ENCODE results near the gene SERPINB2. TPM values are rescaled to one million over a fixed set of nuclear protein-coding genes. Genes with fewer than 3 reads are reported as not detected.
A peak's percentile ranks its signal among the peaks of the same experiment; 100 is the strongest.

Gene SERPINB2, protein sequence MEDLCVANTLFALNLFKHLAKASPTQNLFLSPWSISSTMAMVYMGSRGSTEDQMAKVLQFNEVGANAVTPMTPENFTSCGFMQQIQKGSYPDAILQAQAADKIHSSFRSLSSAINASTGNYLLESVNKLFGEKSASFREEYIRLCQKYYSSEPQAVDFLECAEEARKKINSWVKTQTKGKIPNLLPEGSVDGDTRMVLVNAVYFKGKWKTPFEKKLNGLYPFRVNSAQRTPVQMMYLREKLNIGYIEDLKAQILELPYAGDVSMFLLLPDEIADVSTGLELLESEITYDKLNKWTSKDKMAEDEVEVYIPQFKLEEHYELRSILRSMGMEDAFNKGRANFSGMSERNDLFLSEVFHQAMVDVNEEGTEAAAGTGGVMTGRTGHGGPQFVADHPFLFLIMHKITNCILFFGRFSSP
- under 1 TPM in 1 of 2 donors, not detected in 1; 0.37 TPM for total RNA-seq
- long read RNA-seq = 0 reads

DNA sequence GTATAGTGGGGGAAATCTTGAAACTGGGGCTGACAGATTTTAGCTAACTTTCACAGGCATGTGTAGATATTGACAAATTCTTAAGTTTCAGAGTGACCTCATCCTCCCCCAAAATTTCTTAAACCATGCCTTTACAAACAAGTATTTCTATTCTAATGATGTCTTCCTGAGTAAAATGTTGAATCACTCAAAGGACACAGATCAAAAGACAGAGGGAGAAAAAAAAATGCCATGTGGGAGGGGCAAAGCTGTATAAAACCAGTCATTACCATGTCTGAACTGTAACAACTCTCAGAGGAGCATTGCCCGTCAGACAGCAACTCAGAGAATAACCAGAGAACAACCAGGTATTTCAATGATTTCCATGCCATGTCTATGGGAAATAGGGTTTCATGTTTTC lies at the start of gene SERPINB2:
SERPINB2 (plus strand) TSS at position 282 of the 400 bp plus-strand sequence. CDS start 3,740 bp downstream, outside the sequence.
- ATAC-seq (no peak), DNase-seq (no peak)
- intact Hi-C loops (cut with DNase I) = no loop called here

DNA sequence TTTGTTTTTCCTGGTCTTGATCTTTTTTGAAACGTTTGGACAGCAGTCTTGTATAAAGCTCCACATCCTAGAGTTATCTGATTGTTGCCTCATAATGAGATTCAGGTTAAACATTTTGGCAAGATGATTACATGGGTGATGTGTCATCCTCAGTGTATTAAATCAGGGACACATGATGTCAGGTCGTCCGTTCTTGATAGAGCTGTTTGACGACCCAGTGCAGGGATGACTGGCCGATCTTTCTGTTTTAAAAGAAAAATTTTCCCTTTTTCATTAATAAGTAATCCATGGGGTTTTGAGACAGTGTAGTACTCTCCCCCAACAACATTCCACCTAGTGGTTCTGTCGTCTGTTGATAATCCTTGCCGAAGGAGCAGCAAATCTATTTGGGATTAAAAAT lies 44.5 kb upstream of the SERPINB2 start:
- DNase-seq (no peak), ATAC-seq (no peak)
- intact Hi-C loops (cut with DNase I) = loop anchor here in 1 of 2 donors (10.0 kb wide), 1 partner anchor 328 kb away; no protein-coding TSS in a partner anchor

DNA sequence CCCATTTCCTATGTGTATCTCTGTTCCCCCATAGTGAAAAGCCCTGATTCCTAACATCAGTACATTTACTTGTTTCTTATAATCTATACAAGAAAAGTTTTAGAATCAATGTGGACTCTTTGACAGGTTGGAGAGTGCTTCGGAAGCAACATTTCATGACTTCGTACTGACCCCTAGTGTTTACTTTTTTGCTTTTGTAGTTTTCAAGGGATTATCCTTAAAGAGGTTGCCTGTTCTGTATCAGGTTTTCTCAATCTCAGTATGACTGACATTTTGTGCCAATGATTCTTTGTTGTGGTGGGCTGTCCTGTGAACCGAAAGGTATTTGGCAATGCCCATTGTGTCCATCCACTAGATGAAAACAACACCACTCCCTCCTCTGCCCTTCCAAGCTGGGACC lies 43.3 kb upstream of the SERPINB2 start:
- ATAC-seq (no peak), DNase-seq (no peak)
- intact Hi-C loops (cut with DNase I) = loop anchor here in 1 of 2 donors (10.0 kb wide), 1 partner anchor 329 kb away; no protein-coding TSS in a partner anchor

DNA sequence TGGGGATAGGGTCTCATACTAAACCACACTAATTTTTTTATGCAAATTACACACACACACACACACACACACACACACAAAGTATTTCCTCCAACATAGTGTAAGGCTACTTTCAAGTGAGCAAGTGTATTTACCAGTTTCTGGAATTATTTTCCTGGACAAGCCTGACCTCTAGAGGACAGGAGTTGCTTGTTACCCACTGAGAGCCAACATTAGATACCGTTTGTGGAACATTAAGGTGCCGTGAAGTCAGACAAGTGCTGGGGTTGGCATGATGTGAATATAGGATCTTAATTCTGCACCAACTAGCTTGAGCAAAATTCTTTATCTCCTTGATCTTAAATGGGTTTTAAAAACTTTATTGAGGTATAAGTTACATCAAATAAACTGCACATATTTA lies 39.3 kb upstream of the SERPINB2 start:
- ATAC-seq (peak; percentile 27 to 59), DNase-seq (no peak)
- intact Hi-C loops (cut with DNase I) = loop anchor here (2.0 to 10.0 kb wide), 2 partner anchors 329 to 333 kb away; no protein-coding TSS in a partner anchor

DNA sequence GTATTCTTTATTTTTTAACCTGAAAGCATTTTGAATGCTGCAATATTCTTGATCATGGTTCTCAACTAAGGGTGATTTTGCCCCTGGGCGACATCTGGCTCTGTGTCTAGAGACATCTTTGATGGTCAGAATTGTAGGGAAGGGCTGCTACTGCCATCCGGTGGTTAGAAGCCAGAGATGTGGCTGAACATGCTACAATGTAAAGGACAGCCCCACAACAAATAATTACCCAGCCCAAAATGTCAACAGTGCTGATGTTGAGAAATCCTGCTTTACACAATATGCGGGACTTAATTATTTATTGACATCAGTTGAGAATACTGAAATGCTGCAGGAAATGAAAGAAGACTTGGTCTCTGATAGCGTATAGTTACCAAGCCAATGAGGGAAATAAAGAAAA lies 37.5 kb upstream of the SERPINB2 start:
- intact Hi-C loops (cut with DNase I) = no loop called here
- no peak for ATAC-seq
- no peak for DNase-seq

DNA sequence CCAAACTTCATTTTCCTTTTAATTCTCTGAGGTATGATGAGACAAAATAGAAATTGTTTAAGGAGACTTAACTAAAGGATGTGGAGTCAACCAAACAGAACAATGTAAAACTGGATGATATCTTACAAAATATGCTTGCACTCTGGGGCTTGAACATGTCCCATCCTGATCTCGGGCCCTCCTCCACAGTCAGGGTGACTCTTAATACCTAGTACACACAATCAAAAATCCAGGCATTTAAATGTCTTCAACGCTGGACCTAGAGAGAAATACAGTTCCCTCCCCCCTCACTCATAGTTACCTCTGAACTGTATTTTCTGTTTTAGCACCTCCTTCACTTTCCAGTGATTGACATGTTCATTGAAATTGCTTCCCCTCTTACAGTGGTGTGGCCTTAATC lies 36.9 kb upstream of the SERPINB2 start:
- ATAC-seq (no peak), DNase-seq (no peak)
- intact Hi-C loops (cut with DNase I) = no loop called here

DNA sequence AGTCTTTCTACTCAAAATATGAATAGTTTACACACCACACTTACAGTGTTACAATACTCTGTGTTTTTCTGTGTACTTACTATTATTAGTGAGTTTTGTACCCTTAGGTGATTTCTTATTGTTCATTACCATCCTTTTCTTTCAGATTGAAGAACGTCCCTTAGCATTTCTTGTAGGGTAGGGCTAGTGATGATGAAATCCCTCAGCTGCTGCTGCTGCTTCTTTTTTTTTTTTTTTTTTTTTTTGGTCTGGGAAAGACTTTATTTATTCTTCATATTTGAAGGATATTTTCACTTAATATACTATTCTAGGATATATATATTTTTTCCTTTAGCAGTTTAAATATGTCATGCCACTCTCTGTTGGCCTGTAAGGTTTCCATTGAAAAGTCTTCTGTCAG lies 29.0 kb upstream of the SERPINB2 start:
- ATAC-seq (no peak), DNase-seq (no peak)
- intact Hi-C loops (cut with DNase I) = no loop called here

DNA sequence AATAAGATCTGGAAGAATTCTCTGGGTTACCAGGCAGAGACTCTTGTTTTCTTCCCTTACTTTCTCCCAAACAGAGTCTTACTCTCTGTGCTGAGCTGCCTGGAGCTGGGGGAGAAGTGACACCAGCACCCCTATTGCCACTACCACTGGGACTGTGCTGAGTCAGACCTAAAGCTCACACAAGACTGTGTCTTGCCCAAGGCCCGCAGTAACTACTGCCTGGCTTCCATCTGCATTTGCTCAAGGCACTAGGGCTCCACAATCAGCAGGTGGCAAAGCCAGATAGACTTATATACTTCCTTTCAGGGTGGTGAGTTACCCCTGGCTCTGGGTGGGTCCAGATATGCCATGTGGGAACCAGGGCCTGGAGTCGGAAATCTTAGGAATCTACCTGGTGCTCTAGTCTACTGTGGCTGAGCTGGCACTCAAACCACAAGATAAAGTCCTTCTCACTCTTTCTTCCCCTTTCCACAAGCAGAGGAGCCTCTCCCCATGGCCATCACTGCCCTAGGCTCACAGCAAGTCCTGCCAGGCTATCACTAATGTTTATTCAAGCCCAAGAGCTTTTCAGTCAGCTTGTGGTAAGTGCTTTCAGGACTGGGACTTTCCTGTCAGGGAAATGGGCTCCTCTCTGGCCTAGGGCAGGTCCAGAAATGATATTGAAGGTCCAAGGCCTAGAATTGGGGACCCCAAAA lies 27.6 kb upstream of the SERPINB2 start:
- intact Hi-C loops (cut with DNase I) = no loop called here
- ATAC-seq = no peak
- DNase-seq = no peak

DNA sequence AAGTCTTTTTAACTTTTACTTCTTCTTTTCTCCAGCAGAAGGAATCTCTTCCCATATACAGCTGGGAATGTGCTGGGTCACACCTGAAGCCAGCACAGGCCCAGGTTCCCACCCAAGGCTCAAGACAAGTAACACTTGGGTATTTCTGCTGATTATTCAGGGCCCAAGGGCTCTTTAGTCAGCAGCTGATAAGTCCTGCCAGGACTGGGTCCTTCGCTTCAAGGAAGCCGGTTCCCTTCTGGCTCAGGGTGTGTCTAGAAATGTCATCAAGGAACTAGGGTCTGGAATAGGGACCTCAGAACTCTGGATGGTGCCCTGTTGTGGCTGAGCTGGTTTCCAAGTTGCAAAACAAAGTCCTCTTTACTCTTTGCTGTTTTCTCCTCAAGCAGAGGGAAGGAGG lies 27.0 kb upstream of the SERPINB2 start:
- DNase-seq = no peak
- intact Hi-C loops (cut with DNase I) = no loop called here
- no peak for ATAC-seq

DNA sequence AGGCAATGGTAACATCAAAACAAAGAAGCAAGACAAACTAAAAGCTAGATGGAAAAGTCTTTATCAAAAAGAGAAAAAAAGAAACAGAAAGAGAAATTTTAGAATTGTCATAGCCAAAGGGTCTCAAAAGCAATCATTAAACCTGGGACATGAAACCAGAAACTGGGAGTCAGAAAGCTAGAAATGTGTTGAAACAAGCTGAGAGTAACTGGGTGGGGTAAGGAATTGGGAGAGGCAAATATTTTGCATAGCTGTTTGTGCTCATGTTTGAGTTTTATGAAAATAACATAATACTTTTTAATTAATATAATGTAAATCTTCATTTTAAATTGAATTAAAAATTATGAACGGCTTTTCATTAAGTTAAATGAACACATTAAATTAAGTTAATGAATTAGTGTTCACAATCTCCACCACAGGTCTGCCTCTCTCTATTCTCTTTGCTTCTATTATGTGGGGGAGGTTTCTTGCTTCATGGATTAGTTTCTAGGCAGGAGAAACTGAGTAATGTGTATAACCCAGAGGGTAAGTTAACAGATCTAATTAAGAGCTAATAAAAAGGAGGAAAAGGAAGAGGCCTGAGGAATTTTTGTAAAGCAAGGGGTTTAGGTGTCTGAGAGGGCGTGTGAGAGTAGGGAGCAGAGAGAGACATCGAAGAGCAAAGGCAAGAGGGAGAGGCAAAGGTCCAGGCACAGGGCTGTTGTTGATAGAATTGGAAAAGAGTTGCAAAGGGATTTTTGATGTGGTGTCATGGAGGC lies 20.0 kb upstream of the SERPINB2 start:
- no peak for DNase-seq
- intact Hi-C loops (cut with DNase I) = no loop called here

DNA sequence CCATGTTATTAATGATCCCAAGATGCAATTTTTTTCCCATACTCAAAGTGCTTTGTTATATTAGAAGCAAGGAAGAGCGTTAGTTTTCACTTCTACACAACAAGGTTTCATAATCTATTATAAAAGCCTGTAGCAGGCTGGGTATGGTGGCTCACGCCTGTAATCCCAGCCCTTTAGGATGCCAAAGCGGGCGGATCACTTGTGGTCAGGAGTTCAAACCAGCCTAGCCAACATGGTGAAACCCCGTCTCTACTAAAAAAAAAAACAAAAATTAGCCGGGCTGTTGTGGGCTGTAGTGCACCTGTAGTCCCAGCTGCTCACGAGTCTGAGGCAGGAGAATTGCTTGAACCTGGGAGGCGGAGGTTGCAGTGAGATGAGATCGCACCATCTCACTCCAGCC lies 19.0 kb upstream of the SERPINB2 start:
- DNase-seq (no peak), ATAC-seq (no peak)
- intact Hi-C loops (cut with DNase I) = no loop called here

More for the DNA sequence above, 20.0 kb upstream of the SERPINB2 start:
- no peak for ATAC-seq

DNA sequence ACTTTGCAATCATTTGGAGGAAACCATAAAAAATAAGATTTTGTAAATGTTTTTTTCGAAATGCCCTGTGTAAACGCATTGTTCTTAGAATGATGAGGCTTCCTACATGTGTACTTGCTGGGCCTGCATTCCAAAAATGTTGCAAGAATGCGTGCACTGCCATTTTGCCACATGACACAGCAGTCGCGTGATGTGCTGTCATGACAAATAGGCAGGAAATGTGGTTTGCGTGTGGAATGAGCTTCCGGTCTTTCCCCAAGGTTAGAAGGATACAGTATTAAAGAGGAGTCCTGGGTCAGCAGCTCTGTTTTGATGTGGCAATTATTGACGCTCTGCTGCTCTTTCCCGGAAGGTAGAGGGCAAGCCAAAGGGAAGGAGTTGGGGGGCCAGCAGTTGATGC lies 18.1 kb upstream of the SERPINB2 start:
- no peak for DNase-seq

DNA sequence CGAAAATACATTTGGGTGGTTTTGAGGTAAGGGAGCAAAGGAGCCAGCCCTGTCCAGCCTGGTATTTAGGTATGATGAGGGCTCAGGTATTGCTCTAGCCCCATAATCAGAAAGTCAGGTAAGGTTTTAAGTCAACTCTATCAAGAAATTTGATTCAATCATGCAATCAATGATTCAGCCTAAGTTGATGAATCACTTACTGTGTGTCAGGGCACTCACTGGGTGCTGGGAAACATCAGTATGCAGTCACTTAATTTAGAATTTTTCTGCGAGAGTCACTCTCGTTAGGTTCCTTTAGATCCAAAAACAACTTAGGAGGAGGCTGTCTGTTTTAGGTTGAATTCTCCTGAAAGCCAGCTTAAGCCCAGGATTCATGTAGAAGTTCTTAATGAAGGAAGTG lies 17.7 kb upstream of the SERPINB2 start:
- intact Hi-C loops (cut with DNase I) = no loop called here
- DNase-seq (no peak), ATAC-seq (no peak)

More for the DNA sequence above, 18.1 kb upstream of the SERPINB2 start:
- intact Hi-C loops (cut with DNase I) = no loop called here
- no peak for ATAC-seq

DNA sequence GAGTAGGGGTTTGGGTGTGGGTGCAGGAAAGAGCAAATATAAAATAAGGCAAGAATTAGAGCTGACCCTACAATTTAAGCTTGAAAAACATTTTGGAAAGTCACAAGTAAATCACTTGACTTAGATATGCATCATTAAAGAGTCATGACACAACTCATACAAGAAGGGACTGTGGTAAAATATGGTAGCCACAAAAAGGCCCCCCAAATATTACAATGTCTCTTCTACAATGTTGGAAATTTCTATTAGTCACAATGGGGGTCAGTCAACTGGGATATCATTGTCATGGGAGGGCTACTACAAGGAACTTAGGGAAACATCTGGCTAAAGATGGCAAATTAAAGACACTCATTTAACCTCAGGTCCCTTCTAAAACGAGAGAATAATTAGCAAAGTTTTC lies 15.7 kb upstream of the SERPINB2 start:
- intact Hi-C loops (cut with DNase I) = no loop called here
- ATAC-seq = no peak
- DNase-seq = no peak

DNA sequence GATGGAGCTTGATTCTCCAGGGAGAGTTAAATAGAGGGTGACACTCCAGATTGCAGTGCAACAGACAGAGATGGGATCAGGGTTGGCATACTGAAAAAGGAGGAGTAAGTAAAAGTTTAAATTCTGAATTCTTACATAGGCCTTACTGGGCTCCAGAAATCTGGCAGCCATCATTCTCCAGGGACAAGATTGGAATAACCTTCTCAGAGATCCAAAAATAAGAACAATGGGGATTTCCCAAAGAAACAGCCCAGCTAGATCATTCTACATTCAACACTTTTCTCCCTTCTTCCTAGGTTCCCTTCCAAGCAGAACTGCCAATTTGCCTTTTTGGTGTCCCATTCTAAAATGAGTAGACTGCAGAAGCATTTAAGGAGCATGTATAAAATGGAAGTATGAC lies 14.9 kb upstream of the SERPINB2 start:
- intact Hi-C loops (cut with DNase I) = no loop called here
- no peak for DNase-seq
- no peak for ATAC-seq

DNA sequence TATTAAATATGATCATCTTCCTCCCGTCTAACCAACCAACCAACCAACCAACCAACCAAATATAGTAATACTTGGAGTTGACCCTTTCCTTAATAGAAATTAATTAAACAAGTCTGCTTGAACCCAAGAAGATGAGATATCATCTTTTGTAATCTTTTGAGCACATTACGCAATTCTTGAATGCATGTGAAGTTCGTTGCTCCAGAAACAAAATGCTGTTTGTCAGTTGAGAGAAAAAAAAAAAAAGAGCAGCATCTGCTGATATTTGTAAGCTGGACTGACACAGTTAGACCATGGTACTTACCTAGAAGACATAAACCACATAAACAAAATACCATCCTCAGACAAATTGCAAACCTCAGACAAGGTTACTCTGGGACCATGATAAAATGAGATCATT lies 9.2 kb upstream of the SERPINB2 start:
- intact Hi-C loops (cut with DNase I) = no loop called here
- DNase-seq (no peak), ATAC-seq (no peak)

DNA sequence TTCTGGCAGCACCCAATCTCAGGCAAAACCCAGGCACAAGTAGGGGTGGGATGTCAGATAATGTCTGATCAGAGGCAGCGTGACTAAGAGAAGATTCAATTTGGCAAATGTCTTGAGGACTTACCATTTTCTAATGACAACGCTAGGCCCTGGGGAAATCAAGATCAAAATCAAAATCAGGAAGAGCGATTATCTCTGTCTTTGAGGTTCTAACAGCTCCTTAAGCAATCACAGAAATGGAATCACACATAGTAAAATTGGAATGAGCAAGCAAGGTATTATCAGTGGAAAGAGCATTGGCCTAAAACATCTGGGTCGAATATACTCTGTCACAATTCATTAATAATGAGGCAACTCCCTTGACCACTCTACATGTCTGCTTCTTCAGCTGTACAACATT lies 8.6 kb upstream of the SERPINB2 start:
- DNase-seq (no peak), ATAC-seq (no peak)
- intact Hi-C loops (cut with DNase I) = no loop called here

DNA sequence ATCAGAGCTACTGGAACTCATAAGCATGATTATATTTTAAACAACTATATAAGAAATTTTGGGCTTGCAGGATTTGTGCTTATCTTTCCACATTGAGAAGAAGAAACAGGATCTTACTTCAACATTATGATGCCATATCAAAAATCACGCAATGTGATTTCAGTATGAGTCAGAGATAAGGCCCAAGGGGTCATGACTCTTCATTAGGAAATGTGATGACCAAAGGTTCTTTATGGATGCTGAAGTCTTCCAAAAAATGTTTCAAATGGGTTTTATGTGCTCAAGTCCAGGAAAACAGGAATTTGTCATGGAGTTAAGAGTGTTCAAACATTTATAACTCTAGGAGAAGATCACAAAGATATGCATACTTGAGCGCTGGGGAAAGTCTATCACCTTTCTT lies 7.8 kb upstream of the SERPINB2 start:
- intact Hi-C loops (cut with DNase I) = no loop called here

DNA sequence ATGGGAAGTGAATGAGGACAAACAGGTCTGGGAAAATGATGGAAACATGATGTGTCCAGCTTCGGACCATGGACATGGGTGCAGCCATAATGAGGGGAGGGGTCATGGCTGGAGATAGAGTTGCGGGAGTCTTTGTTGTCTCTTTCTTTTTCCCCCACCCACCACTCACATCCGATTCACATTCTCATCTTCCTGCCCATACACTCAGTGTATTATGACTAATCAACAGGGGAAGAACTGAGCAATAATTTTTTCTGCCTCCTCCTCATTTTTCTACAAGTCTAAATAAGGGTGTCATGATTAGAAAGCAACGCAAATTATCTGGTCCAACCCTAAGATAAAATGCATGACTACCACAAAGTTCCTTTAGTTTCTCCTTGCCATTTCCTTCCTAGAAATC lies 5.7 kb upstream of the SERPINB2 start:
- ATAC-seq (peak in 1 of 2 donors; percentile 69), DNase-seq (no peak)
- intact Hi-C loops (cut with DNase I) = no loop called here

More for the DNA sequence above, 7.8 kb upstream of the SERPINB2 start:
- ATAC-seq = no peak
- DNase-seq = no peak

Measured in left cardiac atrium (tissue), 4 donors.